Tongue (tissue), 2 donors: ENCODE results near the gene BHLHE41. TPM values are rescaled to one million over a fixed set of nuclear protein-coding genes. Genes with fewer than 3 reads are reported as not detected.

ENCODE experiments used
- DNase-seq: peaks from one replicate; pipeline ENCODE4 v3.0.0-alpha.2; 2015
- total RNA-seq: library from RNA; depleted of rRNA; stranded (reverse); fragments of >200 nt; gene quantifications from one replicate; pipeline ENCODE4 v1.2.3, GENCODE V29; 2014

The BHLHE41 gene
- total RNA-seq, 1 donor from 2014 or later = 8.2 TPM

DNA sequence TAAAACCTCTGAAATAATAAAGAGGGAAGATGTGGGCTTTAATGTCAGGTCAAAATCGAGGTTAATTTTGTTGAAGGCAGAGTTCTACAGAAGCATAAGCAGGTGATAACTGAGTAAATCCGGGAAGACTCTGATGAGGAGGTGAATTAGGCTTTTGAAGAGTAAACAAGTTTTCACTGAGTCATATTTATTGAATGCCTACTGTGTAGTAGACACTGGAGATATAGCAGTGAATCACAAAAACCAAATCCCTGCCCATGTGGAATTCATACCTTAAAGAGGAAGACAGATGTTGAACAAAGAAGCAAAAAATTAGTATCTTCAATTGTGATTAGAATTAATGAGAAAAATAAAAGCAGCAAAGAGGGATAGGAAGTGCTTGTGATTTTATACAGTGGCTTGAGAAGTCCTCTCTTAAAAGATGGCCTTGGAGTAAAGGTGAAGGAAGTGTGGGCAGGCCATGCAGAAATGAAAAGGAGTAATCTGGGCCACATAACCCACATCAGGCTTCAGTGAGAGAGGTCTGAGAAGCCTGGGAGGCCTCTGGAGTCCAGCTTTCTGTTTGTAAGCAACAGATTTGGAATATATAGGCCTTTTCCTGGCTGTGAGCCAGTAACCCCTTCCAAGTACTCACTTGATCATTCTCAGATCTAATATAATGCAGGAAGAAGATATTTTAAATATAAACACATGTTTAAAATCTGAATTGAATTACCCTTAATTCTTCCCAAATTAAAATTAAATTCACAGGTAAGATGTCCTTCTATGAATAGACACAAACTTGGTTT is 46.7 kb downstream of the BHLHE41 start:
- DNase-seq = peak; percentile 59

Other genes starting within 250 kb of the BHLHE41 start
- gene RASSF8, start 166.4 kb downstream of the BHLHE41 start, total RNA-seq = 51.0 TPM
- gene SSPN, start 70.5 kb upstream of the BHLHE41 start, total RNA-seq = 177 TPM